Umbilical cord (tissue), 2 donors: ENCODE data around the gene KIF20B. TPM values are rescaled to one million over a fixed set of nuclear protein-coding genes. Genes with fewer than 3 reads are reported as not detected.
"Not testable (repeated sequence)": the region's sequence is repeated elsewhere in the genome, so short reads cannot be mapped to it uniquely, and the experiment has no call there.

Experiments used
- DNase-seq: peaks from one replicate; pipeline ENCODE4 v3.0.0-alpha.2; 2015; ENCODE audit warnings: low spot score
- total RNA-seq: library from RNA; depleted of rRNA; stranded (reverse); fragments of >200 nt; gene quantifications from one replicate; pipeline ENCODE4 v1.2.3, GENCODE V29; 2014; ENCODE audit warnings: low replicate concordance; ENCODE audit not compliant: insufficient read depth

The KIF20B gene
- total RNA-seq, 1 donor from 2014 or later, result 10.4 TPM

- no peak for DNase-seq
Measured at GRCh38 chr10:89692416-89692815, 9.0 kb upstream of the KIF20B start.

GRCh38 chr10:89693176-89693575 lies 8.2 kb upstream of the KIF20B start:
- no peak for DNase-seq

- peak; percentile 65 for DNase-seq
Measured at GRCh38 chr10:89695307-89695706, 6.1 kb upstream of the KIF20B start.

GRCh38 chr10:89697946-89698345 lies 3.4 kb upstream of the KIF20B start:
- no peak for DNase-seq

GRCh38 chr10:89699581-89700064 lies 1.8 kb upstream of the KIF20B start:
- no peak for DNase-seq

GRCh38 chr10:89700923-89701241 lies 508 bp upstream of the KIF20B start:
- DNase-seq, result no peak

GRCh38 chr10:89702121-89702480 lies 711 bp downstream of the KIF20B start:
- DNase-seq, result no peak

- no peak for DNase-seq
Measured at GRCh38 chr10:89705466-89705865, 4.1 kb downstream of the KIF20B start.

GRCh38 chr10:89706011-89706410 lies 4.6 kb downstream of the KIF20B start:
- DNase-seq, result no peak

- no peak for DNase-seq
Measured at GRCh38 chr10:89707372-89707771, 6.0 kb downstream of the KIF20B start.

- DNase-seq, result no peak
Measured at GRCh38 chr10:89710753-89711152, 9.4 kb downstream of the KIF20B start.

GRCh38 chr10:89734616-89735015 lies 33.2 kb downstream of the KIF20B start:
- no peak for DNase-seq

GRCh38 chr10:89738551-89739209 lies 37.3 kb downstream of the KIF20B start:
- DNase-seq, result peak; percentile 15

GRCh38 chr10:89741126-89741762 lies 39.9 kb downstream of the KIF20B start:
- DNase-seq, result no peak

GRCh38 chr10:89744026-89744425 lies 42.6 kb downstream of the KIF20B start:
- DNase-seq, result no peak

GRCh38 chr10:89745903-89746302 lies 44.5 kb downstream of the KIF20B start:
- no peak for DNase-seq

- no peak for DNase-seq
Measured at GRCh38 chr10:89750441-89750840, 49.1 kb downstream of the KIF20B start.

GRCh38 chr10:89755374-89755773 lies 54.0 kb downstream of the KIF20B start:
- DNase-seq, result no peak

GRCh38 chr10:89759531-89759930 lies 58.1 kb downstream of the KIF20B start:
- no peak for DNase-seq

- not testable (repeated sequence) for DNase-seq
Measured at GRCh38 chr10:89763671-89764070, 62.3 kb downstream of the KIF20B start.

- no peak for DNase-seq
Measured at GRCh38 chr10:89771684-89772083, 70.3 kb downstream of the KIF20B start.

- DNase-seq, result no peak
Measured at GRCh38 chr10:89773081-89773480, 71.7 kb downstream of the KIF20B start.

GRCh38 chr10:89776665-89777064 lies 75.3 kb downstream of the KIF20B start:
- DNase-seq, result no peak

- no peak for DNase-seq
Measured at GRCh38 chr10:89782470-89782869, 81.1 kb downstream of the KIF20B start.
